Upper lobe of right lung (tissue), 1 donor: ENCODE data around the gene LARP1. TPM values are rescaled to one million over a fixed set of nuclear protein-coding genes. Genes with fewer than 3 reads are reported as not detected.

ENCODE experiments used
- ATAC-seq: fragments of 200-7000 bp; cut with Tn5 transposase; one replicate; pipeline ENCODE4 v1.9.1; 2020; ENCODE audit warnings: mild to moderate bottlenecking, moderate library complexity
- DNase-seq: peaks from one replicate; pipeline ENCODE4 v3.0.0-alpha.2; 2020
- H3K27ac ChIP-seq: fragments of 200-600 bp; one replicate; pipeline ENCODE4 v1.8.0; 2022
- H3K27me3 ChIP-seq: fragments of 200-600 bp; one replicate; pipeline ENCODE4 v1.8.0; 2022; ENCODE audit warnings: mild to moderate bottlenecking
- H3K36me3 ChIP-seq: fragments of 200-600 bp; one replicate; pipeline ENCODE4 v1.8.0; 2022
- H3K4me1 ChIP-seq: fragments of 200-600 bp; one replicate; pipeline ENCODE4 v1.8.0; 2022
- H3K4me3 ChIP-seq: fragments of 200-600 bp; one replicate; pipeline ENCODE4 v1.8.0; 2022; ENCODE audit warnings: mild to moderate bottlenecking
- H3K9me3 ChIP-seq: fragments of 200-600 bp; one replicate; pipeline ENCODE4 v1.8.0; 2022
- intact Hi-C: fragments of 100-400 bp; cut with DNase I; formaldehyde crosslinking; loops from one replicate; pipeline ENCODE4 v1.11.0; 2022
- total RNA-seq: library from RNA; stranded (reverse); fragmentation: NEBNext Ultra II Directional; extraction: Animal tissue kit (Norgen Biotek cat#: 25700); gene quantifications from one replicate; pipeline ENCODE4 v1.2.1, GENCODE V29; 2021
- TF ChIP-seq, protein P1 (sequence below): fragments of 200-600 bp; IDR thresholded peaks from one replicate; pipeline ENCODE4 v1.8.0; 2022; ENCODE audit warnings: antibody characterized with exemption
- donor health status: DM: no; HTN: yes; CAD: no; lungs with severe emphysema.

LARP1 gene
- total RNA-seq, 1 donor from 2014 or later = 151 TPM

DNA sequence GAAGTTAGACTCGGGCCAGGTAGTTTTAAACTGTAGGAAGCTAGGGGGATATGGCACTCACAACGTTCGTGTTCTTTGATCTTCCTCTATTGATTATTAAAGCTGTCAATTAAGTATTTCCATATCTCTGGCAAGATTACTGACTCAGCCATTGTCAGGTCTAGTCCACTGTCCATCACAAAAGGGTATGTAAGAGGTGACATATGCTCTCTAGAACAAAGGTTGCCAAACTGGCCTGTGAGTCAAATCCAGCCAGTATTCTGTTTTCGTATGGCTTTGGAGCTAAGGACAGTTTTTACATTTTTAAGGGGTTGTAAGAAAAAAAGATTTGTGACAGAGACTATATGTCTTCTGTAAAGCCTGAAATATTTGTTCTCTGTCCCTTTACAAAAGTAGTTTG, 51.0 kb downstream of the LARP1 start:
- no peak for DNase-seq
- ATAC-seq = no peak
- Histone ChIP-seq H3K9me3 (no peaks in the 10 kb centered on the region), H3K36me3 (peaks cover 100% of the 10 kb centered on the region), H3K27me3 (no peaks in the 10 kb centered on the region), H3K4me3 (no peak overlapping the region), H3K27ac (no peak overlapping the region), H3K4me1 (no peaks in the 10 kb centered on the region)
- intact Hi-C loops = loop anchor here (5.0 kb wide), 1 partner anchor 149 kb away; no protein-coding TSS in a partner anchor
- TF ChIP-seq, protein P1, sequence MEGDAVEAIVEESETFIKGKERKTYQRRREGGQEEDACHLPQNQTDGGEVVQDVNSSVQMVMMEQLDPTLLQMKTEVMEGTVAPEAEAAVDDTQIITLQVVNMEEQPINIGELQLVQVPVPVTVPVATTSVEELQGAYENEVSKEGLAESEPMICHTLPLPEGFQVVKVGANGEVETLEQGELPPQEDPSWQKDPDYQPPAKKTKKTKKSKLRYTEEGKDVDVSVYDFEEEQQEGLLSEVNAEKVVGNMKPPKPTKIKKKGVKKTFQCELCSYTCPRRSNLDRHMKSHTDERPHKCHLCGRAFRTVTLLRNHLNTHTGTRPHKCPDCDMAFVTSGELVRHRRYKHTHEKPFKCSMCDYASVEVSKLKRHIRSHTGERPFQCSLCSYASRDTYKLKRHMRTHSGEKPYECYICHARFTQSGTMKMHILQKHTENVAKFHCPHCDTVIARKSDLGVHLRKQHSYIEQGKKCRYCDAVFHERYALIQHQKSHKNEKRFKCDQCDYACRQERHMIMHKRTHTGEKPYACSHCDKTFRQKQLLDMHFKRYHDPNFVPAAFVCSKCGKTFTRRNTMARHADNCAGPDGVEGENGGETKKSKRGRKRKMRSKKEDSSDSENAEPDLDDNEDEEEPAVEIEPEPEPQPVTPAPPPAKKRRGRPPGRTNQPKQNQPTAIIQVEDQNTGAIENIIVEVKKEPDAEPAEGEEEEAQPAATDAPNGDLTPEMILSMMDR = no peak

DNA sequence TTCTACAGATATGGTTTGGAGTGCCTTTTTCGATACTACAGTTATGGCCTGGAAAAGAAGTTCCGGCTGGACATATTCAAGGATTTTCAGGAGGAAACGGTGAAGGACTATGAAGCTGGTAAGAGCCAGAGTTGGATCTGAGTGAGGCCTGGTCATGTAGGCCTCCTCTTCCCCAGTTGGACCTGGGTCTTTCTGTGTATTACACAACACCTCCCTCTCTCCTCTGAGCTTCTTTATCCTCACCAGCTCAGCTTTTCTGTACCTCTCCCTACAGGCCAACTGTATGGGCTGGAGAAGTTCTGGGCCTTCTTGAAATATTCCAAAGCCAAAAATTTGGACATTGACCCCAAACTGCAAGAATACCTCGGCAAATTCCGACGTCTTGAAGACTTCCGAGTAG, 56.1 kb downstream of the LARP1 start:
- no peaks in the 10 kb centered on the region for H3K4me1 ChIP-seq
- H3K36me3 ChIP-seq = peaks cover 100% of the 10 kb centered on the region
- H3K27me3 ChIP-seq = no peaks in the 10 kb centered on the region
- no peaks in the 10 kb centered on the region for H3K9me3 ChIP-seq
- intact Hi-C loops = no loop called here
- H3K27ac ChIP-seq = no peak overlapping the region
- H3K4me3 ChIP-seq = no peak overlapping the region
- DNase-seq = no peak
- no peak for ATAC-seq
- TF ChIP-seq, protein P1 = no peak

DNA sequence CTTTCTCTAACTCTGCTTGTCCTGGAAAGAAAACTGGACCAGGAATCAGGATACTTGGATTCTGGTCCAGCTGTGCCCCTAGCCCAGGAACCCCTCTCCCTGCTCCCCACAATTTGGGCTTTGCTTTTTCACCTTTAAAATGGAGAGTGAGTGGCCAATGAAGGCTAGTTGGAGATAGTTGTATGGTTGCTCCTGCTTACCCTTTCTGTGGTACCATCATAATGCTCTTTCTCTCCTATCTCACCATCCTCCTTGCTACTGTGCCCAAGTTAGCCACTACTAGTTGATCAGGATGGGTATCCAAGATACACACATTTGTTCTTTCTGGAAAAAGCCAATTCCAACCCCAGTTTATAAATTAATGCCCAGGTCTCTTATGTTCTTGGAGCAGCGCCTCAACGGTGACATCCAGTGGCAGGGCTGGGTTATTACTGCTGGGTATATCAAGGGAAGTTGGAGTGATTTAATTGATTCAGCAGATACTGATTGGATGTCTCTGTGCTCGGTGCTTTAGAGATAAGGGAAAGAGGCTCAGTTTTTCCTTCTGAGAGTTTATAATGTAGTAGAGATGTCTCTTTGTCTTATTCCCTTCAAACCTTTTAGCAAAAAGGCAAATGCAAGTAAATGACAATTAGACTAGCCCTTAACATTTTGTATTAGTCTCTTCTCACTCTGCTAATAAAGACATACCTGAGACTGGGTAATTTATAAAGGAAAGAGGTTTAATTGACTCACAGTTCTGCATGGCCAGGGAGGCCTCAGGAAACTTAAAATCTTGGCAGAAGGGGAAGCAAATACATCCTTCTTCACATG, 56.7 kb downstream of the LARP1 start:
- ATAC-seq = peak; percentile 87
- intact Hi-C loops = no loop called here
- TF ChIP-seq, protein P1 = peak; percentile 93
- Histone ChIP-seq H3K36me3 (peaks cover 100% of the 10 kb centered on the region), H3K4me1 (no peaks in the 10 kb centered on the region), H3K4me3 (no peak overlapping the region), H3K27me3 (no peaks in the 10 kb centered on the region), H3K27ac (no peak overlapping the region), H3K9me3 (no peaks in the 10 kb centered on the region)
- peak; percentile 70 for DNase-seq

DNA sequence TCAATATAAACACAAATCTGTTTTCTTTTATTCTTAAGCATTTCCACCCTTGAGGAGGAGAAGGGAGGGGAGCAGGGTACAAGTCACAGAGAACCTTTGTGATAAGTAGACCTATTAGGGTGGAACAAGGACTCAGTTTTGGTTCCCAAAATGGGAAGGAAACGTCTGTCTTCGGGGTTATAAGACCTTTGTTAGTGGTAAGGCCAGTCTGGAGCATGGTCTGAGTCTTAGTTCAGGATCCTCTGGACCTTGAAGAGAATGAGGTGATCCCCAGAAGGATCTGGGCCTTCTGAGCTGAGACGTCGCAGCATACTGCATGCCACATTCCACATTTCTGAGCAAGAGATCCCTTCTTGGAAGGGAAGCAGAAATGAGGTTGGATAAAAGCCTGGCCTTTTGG, 58.0 kb downstream of the LARP1 start:
- peaks cover 100% of the 10 kb centered on the region for H3K36me3 ChIP-seq
- intact Hi-C loops = no loop called here
- no peaks in the 10 kb centered on the region for H3K27me3 ChIP-seq
- TF ChIP-seq, protein P1 = no peak
- H3K4me3 ChIP-seq = no peak overlapping the region
- no peak overlapping the region for H3K27ac ChIP-seq
- no peaks in the 10 kb centered on the region for H3K4me1 ChIP-seq
- ATAC-seq (no peak), DNase-seq (no peak)
- H3K9me3 ChIP-seq = no peaks in the 10 kb centered on the region

DNA sequence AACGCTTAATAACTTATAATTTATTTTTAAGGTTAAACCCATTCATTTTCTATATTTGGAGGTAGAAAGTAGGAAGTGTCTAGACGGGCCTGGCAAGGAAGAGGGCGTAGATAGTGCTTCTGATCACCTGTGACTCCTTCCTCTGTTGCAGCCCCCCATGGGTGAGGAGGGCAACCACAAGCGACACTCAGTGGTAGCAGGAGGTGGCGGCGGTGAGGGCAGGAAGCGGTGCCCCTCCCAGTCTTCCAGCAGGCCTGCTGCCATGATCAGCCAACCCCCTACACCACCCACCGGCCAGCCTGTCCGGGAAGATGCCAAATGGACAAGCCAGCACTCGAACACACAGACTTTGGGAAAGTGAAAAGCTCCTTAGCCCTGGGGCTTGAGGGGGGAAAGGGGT, 58.6 kb downstream of the LARP1 start:
- Histone ChIP-seq H3K4me3 (no peak overlapping the region), H3K36me3 (peaks cover 97% of the 10 kb centered on the region), H3K27me3 (no peaks in the 10 kb centered on the region), H3K4me1 (no peaks in the 10 kb centered on the region), H3K27ac (no peak overlapping the region), H3K9me3 (no peaks in the 10 kb centered on the region)
- TF ChIP-seq, protein P1 = no peak
- intact Hi-C loops = no loop called here
- ATAC-seq (peak; percentile 7), DNase-seq (no peak)
